GM21737 (cell line): ENCODE results near the gene AFG1L.

ENCODE experiments used
- ATAC-seq: cut with Tn5 transposase; IDR thresholded peaks from one replicate; pipeline ENCODE4 v1.9.1; 2021; ENCODE audit warnings: mild to moderate bottlenecking, moderate library complexity; ENCODE audit not compliant: unreplicated experiment

AFG1L gene

DNA sequence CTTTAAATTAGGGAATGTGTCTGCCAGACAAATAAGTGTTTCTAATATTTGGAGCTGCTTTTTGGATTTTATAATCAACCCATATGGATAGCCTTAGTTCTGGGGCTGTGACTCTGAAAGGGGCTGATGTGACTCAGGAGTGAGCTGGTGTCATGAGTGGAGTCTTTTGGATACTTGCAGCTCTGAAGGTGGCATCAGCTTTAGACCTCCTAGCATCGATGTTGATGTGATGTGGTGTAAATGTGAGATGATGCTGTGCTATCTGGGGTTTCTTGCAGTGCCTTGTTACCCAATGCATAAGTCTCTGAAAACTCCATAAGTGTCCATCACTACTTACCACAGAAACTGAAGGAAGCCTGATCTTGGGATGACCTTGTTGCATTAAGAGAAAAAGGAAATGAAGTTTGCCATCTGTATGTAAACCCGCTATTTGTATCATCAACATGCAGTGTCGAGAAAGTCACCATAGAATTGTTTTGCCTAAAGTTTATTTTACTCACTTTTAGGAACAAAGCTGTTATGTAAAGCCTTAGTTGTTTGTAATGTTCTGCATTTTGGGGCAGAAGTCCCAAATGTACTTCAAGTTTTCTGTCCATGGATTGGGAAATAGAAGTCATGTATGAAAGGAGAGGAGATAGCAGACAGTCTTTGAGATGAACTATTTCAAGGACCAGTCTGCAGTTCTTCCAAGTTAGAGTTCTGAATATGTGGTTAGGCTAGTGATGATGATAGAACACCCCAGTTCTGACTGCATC, 273.9 kb downstream of the AFG1L start:
- no peak for ATAC-seq

DNA sequence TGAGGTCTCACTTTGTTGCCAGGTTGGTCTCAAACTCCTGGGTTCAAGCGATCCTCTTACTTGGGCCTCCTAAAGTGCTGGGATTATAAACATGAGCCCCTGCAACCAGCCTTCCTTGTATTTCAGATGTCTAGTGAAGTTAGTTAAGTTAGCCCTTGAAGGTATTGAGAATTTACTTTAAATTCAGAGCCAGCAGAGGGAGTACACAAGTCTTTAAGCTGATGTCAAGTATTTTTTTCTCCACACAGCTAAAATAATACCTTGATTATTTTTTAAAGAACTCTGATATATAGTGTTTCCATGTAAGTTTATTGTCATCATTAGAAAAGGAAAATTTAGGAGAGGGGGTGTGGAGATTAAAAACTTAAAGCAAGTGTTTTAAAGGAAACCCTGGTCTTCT, 275.7 kb downstream of the AFG1L start:
- ATAC-seq, result no peak

DNA sequence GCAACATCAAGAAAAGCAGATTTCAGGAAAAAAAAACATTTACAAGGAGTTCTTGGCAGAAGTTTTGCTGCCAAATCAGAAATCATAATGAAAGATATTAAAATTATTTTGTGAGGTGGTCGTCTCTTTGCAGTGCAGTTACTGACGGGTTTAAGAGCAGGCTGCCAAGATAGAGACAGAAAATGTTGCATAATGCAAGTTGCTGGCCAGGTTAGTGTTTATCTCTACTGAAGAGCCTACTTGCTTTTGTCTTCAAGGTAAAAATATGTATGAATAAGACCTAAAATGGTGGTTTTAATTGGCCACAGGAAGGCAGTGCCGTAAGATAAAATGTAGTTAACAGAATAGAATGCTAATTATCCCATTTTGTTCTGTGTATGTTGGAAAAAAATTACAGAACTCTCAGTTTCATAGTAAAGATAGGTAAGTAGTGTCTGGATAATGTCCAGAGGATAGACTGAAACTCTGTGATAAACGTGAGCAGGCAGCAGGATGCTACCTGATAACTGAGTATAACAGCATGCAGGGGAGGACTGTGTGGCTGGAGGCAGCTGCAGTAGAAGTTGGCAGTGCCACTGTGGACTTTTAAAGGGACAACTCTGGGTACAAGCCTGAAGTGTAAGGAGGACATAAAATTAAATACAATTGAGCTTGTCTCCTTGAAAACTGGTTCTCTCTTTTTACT, 279.7 kb downstream of the AFG1L start:
- ATAC-seq, result no peak
